IPS DF 4.7 (cell line): ENCODE measurements around the gene LYPLAL1.

ENCODE experiments used
- DNase-seq: peaks from one replicate; pipeline ENCODE4 v3.0.0-alpha.2; 2013; ENCODE audit warnings: low spot score; ENCODE audit errors: extremely low read depth

The LYPLAL1 gene

GRCh38 chr1:219173758-219174459, at the start of gene LYPLAL1:
LYPLAL1 (plus strand) TSS chr1:219173878; CDS start chr1:219173891, 13 bp downstream.
- DNase-seq, result peak; percentile 58

- DNase-seq, result no peak
Observed at GRCh38 chr1:219124163-219124562, 49.5 kb upstream of the LYPLAL1 start.

- DNase-seq, result no peak
Observed at GRCh38 chr1:219125342-219125741, 48.3 kb upstream of the LYPLAL1 start.

- no peak for DNase-seq
Observed at GRCh38 chr1:219126377-219126776, 47.3 kb upstream of the LYPLAL1 start.

- DNase-seq, result no peak
Observed at GRCh38 chr1:219128957-219129356, 44.7 kb upstream of the LYPLAL1 start.

GRCh38 chr1:219130366-219130935, 43.2 kb upstream of the LYPLAL1 start:
- DNase-seq, result no peak

- DNase-seq, result no peak
Observed at GRCh38 chr1:219132939-219133338, 40.7 kb upstream of the LYPLAL1 start.

GRCh38 chr1:219138747-219139146, 34.9 kb upstream of the LYPLAL1 start:
- no peak for DNase-seq

GRCh38 chr1:219140303-219140877, 33.3 kb upstream of the LYPLAL1 start:
- DNase-seq, result no peak

GRCh38 chr1:219143735-219144134, 29.9 kb upstream of the LYPLAL1 start:
- DNase-seq, result no peak

GRCh38 chr1:219144658-219145315, 28.9 kb upstream of the LYPLAL1 start:
- DNase-seq, result no peak

- DNase-seq, result no peak
Observed at GRCh38 chr1:219147571-219148019, 26.1 kb upstream of the LYPLAL1 start.

- no peak for DNase-seq
Observed at GRCh38 chr1:219149009-219149577, 24.6 kb upstream of the LYPLAL1 start.

GRCh38 chr1:219149953-219150352, 23.7 kb upstream of the LYPLAL1 start:
- no peak for DNase-seq

GRCh38 chr1:219150913-219151312, 22.8 kb upstream of the LYPLAL1 start:
- DNase-seq, result no peak

GRCh38 chr1:219151467-219151866, 22.2 kb upstream of the LYPLAL1 start:
- no peak for DNase-seq

GRCh38 chr1:219152751-219153150, 20.9 kb upstream of the LYPLAL1 start:
- no peak for DNase-seq

- no peak for DNase-seq
Observed at GRCh38 chr1:219153723-219154122, 20.0 kb upstream of the LYPLAL1 start.

GRCh38 chr1:219155135-219155534, 18.5 kb upstream of the LYPLAL1 start:
- no peak for DNase-seq

GRCh38 chr1:219159946-219160645, 13.6 kb upstream of the LYPLAL1 start:
- no peak for DNase-seq

- DNase-seq, result no peak
Observed at GRCh38 chr1:219160967-219161366, 12.7 kb upstream of the LYPLAL1 start.
